Activated CD8-positive, alpha-beta memory T cell treated with anti-CD3 and anti-CD28 coated beads, Interleukin-2, amount 50 U/mL, for 48 hours (primary cell): ENCODE data around the gene TMTC2.

Experiments
- DNase-seq: peaks from one replicate; pipeline ENCODE4 v3.0.0-alpha.2; 2020

The TMTC2 gene

GRCh38 chr12:82848845-82849244 is 162.1 kb downstream of the TMTC2 start:
- no peak for DNase-seq

DNA sequence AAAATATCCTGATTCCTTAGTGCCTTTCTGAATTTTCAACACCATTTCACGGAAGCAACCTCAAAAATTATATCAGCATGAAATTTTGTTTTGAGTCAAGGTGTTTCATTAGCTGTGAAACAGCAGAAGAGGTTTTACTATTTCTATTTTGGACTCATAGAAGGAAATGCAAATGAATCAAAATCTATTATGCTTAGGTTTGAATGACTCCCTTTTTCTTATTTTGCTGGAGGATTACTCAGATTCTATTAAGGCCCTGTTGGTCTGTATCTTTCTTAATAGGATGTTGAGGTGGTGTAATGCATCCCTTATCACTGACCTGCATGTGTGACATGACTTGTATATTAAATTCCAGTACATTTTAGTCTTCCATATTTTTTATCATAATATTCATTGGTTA is 165.8 kb downstream of the TMTC2 start:
- no peak for DNase-seq

GRCh38 chr12:82855872-82856271 is 169.2 kb downstream of the TMTC2 start:
- DNase-seq, result no peak

- no peak for DNase-seq
Observed at GRCh38 chr12:82857276-82857675, 170.6 kb downstream of the TMTC2 start.

DNA sequence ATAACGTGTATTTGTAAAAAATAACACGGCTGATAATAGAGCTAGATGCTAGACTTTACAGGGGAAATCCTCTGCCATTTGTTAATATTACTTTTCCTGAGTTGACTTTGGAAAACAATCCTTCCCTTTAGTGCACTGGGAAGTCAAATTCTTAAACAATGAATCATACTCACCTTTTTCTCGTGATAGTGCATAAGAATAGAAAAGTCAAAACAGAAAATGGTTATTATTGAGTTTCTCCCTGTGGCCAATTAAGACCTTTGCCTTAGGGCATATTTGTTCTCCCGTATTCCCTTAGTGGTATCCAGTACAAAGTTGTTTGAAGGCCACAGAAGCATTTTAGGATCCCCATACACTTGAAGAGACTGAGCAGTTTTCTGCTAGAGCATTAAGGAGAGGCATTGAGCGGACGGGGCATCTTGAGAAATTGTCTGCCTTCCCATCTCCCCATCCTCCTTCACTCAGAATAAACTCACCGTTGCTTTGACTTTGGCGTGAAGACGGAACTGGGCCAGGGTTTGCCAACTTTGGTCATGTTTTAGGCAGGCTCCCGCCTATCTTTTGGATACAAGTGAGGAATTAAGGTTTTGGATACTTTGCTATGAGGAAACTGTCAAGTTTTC is 171.3 kb downstream of the TMTC2 start:
- DNase-seq, result no peak

DNA sequence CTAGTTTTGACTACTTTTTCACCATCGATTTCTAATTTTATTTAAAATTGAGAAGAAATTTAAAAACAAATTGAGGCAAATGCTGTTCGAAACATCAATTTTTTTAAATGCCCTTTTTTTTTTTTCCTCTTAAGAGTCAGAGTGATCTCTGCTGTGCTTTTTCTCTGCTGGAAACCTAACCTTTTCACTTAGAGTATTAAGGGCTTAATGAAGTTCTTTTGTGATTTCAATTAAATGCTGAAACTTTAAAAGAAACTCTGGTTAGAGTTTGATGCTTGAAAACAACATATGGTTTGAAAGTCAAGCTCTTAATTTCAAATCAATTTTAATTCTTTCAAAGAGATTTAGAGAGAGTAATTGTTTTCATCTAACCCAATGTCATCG is 171.8 kb downstream of the TMTC2 start:
- no peak for DNase-seq

GRCh38 chr12:82862069-82862841 is 175.5 kb downstream of the TMTC2 start:
- DNase-seq, result no peak

- DNase-seq, result no peak
Observed at GRCh38 chr12:82862876-82863649, 176.4 kb downstream of the TMTC2 start.

- DNase-seq, result no peak
Observed at GRCh38 chr12:82866227-82866775, 179.6 kb downstream of the TMTC2 start.

DNA sequence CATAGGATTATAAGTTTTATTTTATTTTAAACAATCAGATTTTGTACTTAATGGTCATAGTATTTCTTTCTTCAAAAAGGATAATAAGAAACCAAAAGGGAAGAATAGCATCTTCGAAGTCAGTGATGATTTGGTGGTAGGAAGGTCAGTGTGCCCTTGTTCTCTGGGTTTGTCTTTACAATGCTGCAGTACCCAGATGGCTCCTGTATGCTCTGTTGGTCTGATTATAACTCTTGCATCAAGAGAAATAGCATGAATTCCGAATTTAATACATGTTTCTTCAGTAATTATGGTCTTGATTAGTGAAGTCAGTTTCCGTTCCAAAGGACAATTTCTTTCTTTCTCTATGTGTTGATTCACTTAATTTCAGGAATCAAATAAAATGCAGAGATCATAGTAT is 180.2 kb downstream of the TMTC2 start:
- DNase-seq, result no peak

- DNase-seq, result no peak
Observed at GRCh38 chr12:82867762-82868500, 181.2 kb downstream of the TMTC2 start.

DNA sequence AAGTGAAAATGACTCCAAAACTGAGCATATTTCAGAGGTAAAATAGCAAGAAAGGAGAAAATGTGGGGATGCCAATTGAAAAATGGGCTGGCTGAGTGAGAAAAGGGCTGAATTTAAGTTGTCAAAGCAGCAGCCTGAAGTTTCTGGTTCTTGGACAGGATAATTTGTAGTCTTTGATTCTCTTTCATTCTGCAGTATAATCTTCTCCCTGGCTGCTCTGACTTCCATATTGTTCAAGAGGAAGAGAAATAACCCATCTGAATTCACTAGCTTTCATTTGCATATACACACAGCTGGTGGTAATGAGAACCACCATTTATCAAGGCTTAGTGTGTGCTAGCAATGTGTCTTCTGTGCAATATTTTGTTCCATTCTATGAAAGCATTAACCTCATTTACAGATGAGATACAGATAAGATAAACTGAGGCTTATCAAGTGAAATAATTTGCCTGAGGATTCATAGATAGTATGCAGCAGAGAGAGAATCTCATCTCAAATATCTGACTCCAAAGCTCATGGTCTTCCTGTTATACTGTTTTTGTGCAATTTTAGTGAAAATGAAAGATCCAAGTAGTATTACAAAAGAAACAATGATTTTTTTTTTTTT is 184.2 kb downstream of the TMTC2 start:
- DNase-seq, result no peak

- DNase-seq, result no peak
Observed at GRCh38 chr12:82872088-82872487, 185.4 kb downstream of the TMTC2 start.

GRCh38 chr12:82873309-82873708 is 186.6 kb downstream of the TMTC2 start:
- no peak for DNase-seq

GRCh38 chr12:82873951-82874350 is 187.2 kb downstream of the TMTC2 start:
- DNase-seq, result no peak

GRCh38 chr12:82874945-82875344 is 188.2 kb downstream of the TMTC2 start:
- DNase-seq, result no peak

DNA sequence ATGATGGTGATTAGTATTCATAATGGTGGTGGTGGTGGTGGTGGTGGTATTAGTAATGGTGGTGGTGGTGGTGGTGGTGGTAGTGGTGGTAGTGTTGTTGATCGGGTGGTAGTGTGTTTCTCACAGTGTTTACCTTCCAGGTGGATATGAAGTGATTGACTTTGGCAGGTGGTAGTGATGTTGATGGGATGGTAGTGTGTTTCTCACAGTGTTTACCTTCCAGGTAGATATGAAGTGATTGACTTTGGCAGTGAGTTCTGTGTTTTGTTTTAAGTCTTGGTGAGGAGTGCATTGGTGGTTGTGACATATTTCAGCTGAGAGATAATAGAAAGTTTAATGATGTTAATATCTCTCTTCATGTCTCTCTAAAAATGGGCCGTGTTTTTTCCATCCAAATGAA is 189.4 kb downstream of the TMTC2 start:
- DNase-seq, result no peak

DNA sequence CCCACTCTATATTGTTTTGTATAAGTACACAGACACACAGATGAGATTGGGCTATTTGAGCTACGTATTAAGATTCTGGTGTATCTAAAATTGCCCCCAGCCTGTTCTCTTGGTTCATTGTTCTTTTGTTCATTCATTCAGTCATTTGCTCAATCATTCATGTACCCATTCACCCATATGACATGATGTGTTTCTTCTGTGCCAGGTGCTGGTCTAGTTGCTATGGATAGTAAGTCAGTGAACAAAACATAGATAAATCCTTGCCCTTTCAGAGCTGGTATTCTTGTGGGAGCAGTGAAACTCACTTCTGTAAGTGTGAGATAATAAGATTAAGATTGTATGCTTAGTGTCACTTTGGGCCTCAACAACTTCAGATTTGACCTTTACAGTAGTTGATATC is 191.3 kb downstream of the TMTC2 start:
- DNase-seq, result no peak

DNA sequence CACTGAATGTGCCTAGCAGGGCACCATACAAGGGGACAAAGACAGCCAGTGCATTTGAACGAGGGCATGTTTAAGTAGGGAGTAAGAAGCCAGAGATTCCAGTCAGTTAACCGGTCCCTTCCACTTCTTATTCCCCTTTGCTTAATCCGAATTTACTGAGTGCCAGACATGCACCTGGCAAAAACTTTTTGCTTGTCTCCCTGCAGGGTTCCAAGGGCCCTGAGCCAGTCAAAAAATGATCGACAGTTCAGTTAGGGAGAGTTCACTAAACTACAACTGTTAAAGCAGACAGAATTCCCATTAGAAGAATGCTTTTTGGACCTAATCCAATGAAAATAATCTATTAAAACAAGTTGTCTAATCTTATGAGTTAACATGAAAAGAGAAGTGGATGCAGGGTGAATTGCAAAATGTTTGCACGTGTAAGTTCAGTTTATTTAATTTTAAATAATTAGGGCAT is 193.8 kb downstream of the TMTC2 start:
- no peak for DNase-seq

GRCh38 chr12:82883394-82884355 is 197.0 kb downstream of the TMTC2 start:
- no peak for DNase-seq

GRCh38 chr12:82886671-82887340 is 200.1 kb downstream of the TMTC2 start:
- no peak for DNase-seq
